HG03460 (cell line): ENCODE results near the gene DIP2B.

Source experiments
- ATAC-seq: cut with Tn5 transposase; IDR thresholded peaks from one replicate; pipeline ENCODE4 v1.9.1; 2021; ENCODE audit not compliant: unreplicated experiment

Gene DIP2B

GRCh38 chr12:50574601-50575348, 70.0 kb downstream of the DIP2B start:
- no peak for ATAC-seq

GRCh38 chr12:50579757-50580267, 75.0 kb downstream of the DIP2B start:
- no peak for ATAC-seq

GRCh38 chr12:50580436-50580835, 75.7 kb downstream of the DIP2B start:
- ATAC-seq, result no peak

GRCh38 chr12:50581226-50582184, 76.7 kb downstream of the DIP2B start:
- ATAC-seq, result no peak

GRCh38 chr12:50584135-50584534, 79.3 kb downstream of the DIP2B start:
- ATAC-seq, result no peak

GRCh38 chr12:50589650-50590435, 85.1 kb downstream of the DIP2B start:
- ATAC-seq, result no peak

- ATAC-seq, result no peak
Measured at GRCh38 chr12:50590869-50591268, 86.1 kb downstream of the DIP2B start.

- no peak for ATAC-seq
Measured at GRCh38 chr12:50595667-50596066, 90.9 kb downstream of the DIP2B start.

GRCh38 chr12:50597200-50598195, 92.7 kb downstream of the DIP2B start:
- ATAC-seq, result peak; percentile 91

- ATAC-seq, result no peak
Measured at GRCh38 chr12:50598321-50598862, 93.6 kb downstream of the DIP2B start.

- no peak for ATAC-seq
Measured at GRCh38 chr12:50599366-50600095, 94.7 kb downstream of the DIP2B start.

- no peak for ATAC-seq
Measured at GRCh38 chr12:50600364-50600763, 95.6 kb downstream of the DIP2B start.

- ATAC-seq, result no peak
Measured at GRCh38 chr12:50603817-50604639, 99.2 kb downstream of the DIP2B start.

GRCh38 chr12:50604640-50604920, 99.8 kb downstream of the DIP2B start:
- no peak for ATAC-seq

- no peak for ATAC-seq
Measured at GRCh38 chr12:50606675-50607375, 102.0 kb downstream of the DIP2B start.

- no peak for ATAC-seq
Measured at GRCh38 chr12:50609292-50609874, 104.6 kb downstream of the DIP2B start.

GRCh38 chr12:50610171-50610570, 105.4 kb downstream of the DIP2B start:
- ATAC-seq, result no peak
